Medulla oblongata (tissue), 1 donor: ENCODE results near the gene IL26.
"Not testable (repeated sequence)": the region's sequence is repeated elsewhere in the genome, so short reads cannot be mapped to it uniquely, and the experiment has no call there.

Experiments
- DNase-seq: peaks from one replicate; pipeline ENCODE4 v3.0.0-alpha.2; 2015; ENCODE audit errors: extremely low spot score

IL26 gene

DNA sequence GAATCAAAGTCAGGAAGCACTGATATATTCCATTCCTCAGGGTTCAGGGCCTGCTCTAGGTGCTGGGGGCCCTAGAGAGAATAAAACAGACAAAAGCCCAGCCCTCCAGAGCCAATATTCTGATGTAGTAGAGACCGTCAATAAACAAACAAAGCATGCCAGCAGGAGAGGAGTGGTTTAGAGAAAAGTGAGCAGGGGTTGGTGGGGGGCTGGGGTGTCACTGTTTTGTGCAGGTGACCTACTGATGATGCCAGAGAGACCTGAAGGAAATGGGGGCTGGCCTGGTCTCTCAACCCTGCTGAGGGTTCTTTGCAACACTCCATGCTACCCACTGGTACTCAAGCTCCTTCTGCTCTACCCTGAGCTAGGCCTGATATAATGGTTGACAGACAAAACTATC lies 26.5 kb downstream of the IL26 start:
- no peak for DNase-seq

GRCh38 chr12:68198507-68199086 lies 27.0 kb downstream of the IL26 start:
- DNase-seq: no peak

DNA sequence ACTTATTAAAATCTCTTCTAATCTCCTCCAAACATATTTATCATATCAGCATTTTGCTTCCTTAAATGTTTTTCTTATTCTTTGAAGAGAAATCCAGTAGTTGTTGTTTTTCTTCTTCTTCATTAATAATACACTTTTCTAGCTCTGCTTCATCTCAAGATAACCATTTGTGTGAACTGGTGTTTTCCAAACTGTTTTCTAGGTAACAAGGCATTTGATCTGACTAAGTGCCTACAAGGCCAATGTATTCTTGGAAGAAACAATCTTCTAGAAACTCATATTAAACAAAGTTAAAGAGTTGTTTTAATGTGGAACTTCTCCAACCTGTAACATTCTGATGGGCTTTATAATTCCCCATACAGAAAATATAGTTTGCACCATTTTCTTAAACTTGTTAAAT lies 35.3 kb downstream of the IL26 start:
- DNase-seq: no peak

GRCh38 chr12:68189821-68190242 lies 35.8 kb downstream of the IL26 start:
- no peak for DNase-seq

- DNase-seq: no peak
These were observed 40.0 kb downstream of the IL26 start for GRCh38 chr12:68185598-68185997.

GRCh38 chr12:68180792-68181744 lies 44.5 kb downstream of the IL26 start:
- DNase-seq: no peak

GRCh38 chr12:68178774-68179439 lies 46.7 kb downstream of the IL26 start:
- DNase-seq: no peak

GRCh38 chr12:68178184-68178583 lies 47.4 kb downstream of the IL26 start:
- DNase-seq: no peak

DNA sequence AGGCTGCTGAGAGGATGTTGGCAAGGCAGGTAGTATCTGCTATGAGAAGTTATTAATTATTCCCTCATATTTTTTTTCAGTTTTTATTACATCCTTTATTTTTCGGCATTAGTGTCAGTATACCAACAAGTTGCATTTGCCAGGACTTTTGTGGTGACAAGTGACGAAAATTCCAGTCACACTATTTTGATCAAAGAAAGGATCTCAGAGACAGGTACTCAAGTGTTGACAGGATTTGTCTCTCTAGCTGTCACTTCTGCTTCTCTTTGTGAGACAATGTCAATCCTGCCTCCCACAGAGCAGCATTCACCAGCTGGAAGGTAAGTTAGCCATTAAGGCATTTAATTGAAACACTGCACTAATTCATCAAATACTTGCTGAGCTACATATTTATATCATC lies 48.0 kb downstream of the IL26 start:
- DNase-seq: no peak

DNA sequence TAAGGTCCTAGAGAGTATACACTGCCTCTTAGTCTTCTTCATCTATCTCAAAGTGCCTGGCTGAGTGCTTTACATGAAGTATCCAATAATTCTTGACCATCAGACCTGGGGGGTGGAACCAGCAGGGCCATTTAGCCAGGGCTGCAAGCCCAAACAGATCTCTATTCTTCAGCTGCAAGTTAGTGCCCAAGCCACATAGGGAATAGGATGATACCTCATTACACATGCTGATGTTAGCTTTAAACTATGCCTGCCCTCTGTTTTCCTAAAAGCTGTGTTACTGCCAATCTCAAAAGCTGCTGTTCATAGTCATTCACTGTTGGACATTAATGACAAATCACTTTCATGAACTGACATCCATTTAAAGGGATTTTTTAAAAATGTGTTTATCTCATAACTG lies 49.4 kb downstream of the IL26 start:
- no peak for DNase-seq

DNA sequence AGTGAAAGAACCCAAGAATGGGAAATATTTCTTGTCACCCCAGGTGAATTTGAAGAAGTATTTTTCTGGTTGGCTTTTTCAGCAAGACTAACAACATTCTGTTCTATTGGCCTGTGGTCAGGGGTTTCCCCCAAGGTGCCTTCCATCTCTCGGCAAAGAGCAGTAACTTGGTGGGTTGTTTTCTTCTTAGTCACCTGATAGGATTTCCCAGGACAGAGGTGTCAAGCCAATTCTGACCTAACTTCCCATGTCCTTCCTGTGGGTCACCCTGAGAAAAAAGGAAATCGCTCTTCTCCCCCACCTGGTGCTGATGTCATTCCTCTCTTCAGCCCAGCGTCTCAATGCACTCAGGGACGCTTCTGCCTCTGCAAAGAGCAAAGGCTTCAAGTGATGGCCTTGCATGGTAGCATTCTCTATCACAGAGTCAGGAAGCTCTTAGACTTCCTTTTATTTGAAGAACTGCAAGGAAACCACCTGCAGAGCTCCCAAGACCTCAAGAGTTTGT lies 50.0 kb downstream of the IL26 start:
- no peak for DNase-seq

GRCh38 chr12:68174761-68175160 lies 50.8 kb downstream of the IL26 start:
- DNase-seq: not testable (repeated sequence)

GRCh38 chr12:68173792-68174191 lies 51.8 kb downstream of the IL26 start:
- no peak for DNase-seq

- DNase-seq: no peak
These were observed 54.9 kb downstream of the IL26 start for GRCh38 chr12:68170726-68171125.

- DNase-seq: no peak
These were observed 56.3 kb downstream of the IL26 start for GRCh38 chr12:68169213-68169889.

DNA sequence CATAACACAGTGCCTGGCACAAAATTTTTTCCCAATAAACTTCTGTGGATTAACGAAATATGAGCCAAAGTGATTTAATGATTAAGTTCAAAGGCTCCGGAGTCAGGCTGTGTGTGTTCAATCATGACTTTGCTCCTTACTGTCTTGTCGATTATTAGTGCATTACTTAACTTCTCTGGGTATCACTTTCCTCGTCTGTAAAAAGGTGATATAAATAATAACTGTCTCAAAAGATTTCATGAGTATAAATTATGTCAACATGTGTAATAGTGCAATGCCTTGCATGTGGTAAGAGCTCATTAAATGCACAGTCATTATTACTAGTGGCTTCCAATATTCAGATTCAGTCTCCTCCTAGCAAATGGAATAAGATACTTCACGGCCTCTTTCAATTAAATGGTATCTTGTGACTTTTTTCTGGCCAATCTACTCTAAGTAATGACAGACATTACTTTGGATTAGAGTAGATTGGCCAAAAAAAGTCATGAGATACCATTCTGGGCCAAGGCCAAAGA lies 59.2 kb downstream of the IL26 start:
- DNase-seq: no peak

DNA sequence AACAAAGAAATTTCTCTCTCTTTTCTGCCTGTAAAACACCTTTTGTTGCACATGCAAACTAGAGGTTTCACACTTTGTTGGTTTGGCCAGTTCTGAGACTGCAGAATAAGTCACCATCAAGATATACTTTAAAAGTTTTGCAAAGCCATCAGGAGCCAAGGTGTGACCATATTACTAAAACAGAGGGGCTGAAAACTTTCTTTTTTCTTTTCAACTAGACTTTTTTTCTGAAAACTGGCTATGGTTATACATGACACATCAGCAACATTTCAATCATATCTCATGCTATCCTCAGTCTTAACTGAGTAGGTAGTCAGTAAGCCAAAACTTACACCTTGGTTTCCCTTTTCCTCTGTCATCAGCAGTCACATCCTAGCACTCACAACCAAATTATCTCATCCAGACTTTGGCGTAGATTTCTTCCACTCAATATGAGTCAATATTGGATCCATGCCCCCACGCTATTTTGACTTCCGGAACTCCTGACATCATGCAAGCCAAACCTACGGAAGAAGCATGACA lies 62.0 kb downstream of the IL26 start:
- no peak for DNase-seq

DNA sequence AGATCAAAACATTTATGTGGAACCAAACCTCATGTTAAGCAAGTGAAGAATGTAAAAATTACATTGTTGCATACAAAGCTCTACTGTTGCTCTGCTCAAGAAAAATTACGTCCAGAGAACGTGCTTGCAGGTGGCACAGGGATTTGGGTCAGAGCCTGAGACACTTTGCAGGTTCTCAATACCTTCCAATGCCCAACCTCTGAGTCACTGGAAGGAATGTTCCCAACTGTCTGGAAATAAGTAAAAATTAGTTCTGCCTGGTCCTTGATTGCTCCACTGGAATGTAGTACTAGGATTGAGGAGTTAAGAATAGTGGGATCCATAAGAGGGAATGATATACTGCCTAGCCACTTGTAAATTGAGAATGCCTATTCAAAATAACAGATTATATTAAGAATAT lies 63.2 kb downstream of the IL26 start:
- DNase-seq: no peak

DNA sequence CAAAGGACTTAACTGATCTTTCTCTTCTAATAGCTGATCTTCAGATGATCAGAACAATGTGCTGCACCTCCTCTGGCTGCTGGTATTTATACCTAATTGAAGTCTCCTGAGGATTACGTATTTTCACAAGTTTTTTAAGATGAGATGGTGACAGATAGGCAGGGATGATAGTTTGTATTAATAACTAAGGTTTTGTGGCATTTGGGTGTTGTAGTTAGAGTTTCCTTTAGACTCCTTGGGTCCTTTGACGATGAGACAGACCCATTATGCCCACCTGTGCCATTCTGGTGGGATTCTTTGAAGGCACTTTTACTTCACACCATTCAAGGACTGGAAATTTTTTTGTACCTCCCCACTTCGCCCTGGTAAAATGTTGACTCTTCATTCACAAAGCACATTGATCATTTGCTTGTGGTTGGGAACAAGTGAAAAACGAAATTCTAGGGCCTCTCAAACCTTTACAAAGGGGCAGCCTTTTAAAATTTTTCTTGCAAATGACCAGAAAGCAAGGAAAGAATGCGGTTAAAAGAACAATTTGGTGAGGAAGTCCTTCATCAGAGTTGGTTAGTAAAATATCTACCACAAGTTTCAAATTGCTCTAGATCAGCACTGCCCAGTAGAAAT lies 65.8 kb downstream of the IL26 start, which contains the start of gene IFNG:
IFNG (minus strand) TSS at position 60 of the 624 bp plus-strand sequence. CDS start 125 bp downstream, outside the sequence.
- DNase-seq: no peak

DNA sequence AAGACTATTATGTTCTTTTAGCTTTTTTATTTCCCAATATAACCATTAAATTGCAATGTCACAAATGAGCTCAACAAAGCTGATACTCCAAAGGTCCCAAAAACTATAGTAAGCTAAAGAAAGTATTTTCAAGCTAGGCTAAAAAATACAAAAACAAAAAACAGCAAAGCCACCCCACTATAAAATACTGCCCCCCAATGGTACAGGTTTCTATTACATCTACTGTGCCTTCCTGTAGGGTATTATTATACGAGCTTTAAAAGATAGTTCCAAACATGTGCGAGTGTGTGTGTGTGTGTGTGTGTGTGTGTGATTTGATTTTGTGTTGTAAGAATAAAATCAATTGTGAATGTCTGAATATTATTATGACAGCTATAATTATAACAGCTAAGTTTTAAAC lies 67.2 kb downstream of the IL26 start:
- DNase-seq: no peak

DNA sequence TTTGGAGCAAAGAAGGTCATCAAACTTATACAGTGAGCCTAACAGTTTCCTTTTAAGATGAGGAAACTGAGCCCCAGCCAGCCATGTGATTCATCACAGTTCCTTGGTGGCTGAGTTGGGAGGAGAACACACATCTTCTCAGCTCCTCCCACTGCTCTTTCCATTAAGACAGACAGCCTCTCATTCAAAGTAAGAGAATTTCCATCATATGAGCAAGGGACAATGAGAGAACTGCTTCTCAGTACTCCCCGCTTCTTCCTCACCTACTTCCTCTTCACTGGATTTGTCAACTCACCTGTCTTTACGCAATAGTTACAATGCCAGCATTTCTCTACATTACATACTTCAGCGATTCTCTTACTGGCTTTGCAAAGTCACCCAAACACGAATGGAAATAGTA lies 68.2 kb downstream of the IL26 start:
- no peak for DNase-seq
